Naive B cell (primary cell): ENCODE results near the gene S100A11. TPM values are rescaled to one million over a fixed set of nuclear protein-coding genes. Genes with fewer than 3 reads are reported as not detected.

Experiments used
- polyA plus RNA-seq, 6 donors: library from polyadenylated mRNA; unstranded; fragments of 300-500 nt; fragmentation: Illumina TruSeq; gene quantifications; one replicate each; pipeline ENCODE4 v1.2.3, GENCODE V29; 2021; ENCODE audit warnings: low read depth in 6 of 6

Gene S100A11
- polyA plus RNA-seq, 6 donors from 2014 or later, result 22.1 to 54.6 (median 27.8) TPM

Other genes with a start within 250 kb of the S100A11 start
- gene TDRKH, start 246.5 kb downstream of the S100A11 start, polyA plus RNA-seq, result 1 to 10 TPM; 3.9 to 9.2 (median 6.9) TPM
- not detected for gene LINGO4, start 231.6 kb downstream of the S100A11 start, polyA plus RNA-seq
- gene RORC, start 205.2 kb downstream of the S100A11 start, polyA plus RNA-seq, result under 1 TPM in 1 of 6 donors, not detected in 5; 0.08 TPM
- under 1 TPM in 3 of 6 donors, not detected in 3; 0.16 to 0.27 (median 0.22) TPM for gene C2CD4D, start 197.2 kb downstream of the S100A11 start, polyA plus RNA-seq
- gene THEM5, start 183.3 kb downstream of the S100A11 start, polyA plus RNA-seq, result not detected
- 10 to 100 TPM in 2 of 6 donors, 1 to 10 TPM in 4; 6.6 to 11.9 (median 8.1) TPM for gene THEM4, start 127.5 kb downstream of the S100A11 start, polyA plus RNA-seq
- gene S100A10, start 43.1 kb downstream of the S100A11 start, polyA plus RNA-seq, result 100 to 1,000 TPM; 115 to 209 (median 180) TPM
- gene TCHHL1, start 52.1 kb upstream of the S100A11 start, polyA plus RNA-seq, result not detected
- gene TCHH, start 78.4 kb upstream of the S100A11 start, polyA plus RNA-seq, result not detected
- gene RPTN, start 122.2 kb upstream of the S100A11 start, polyA plus RNA-seq, result not detected
- gene HRNR, start 187.2 kb upstream of the S100A11 start, polyA plus RNA-seq, result not detected